HEK293 (cell line): Measurements from ENCODE around the gene RAB6A.

Source experiments
- BCL6B ChIP-seq: fragments of 450-650 bp; formaldehyde crosslinking; IDR thresholded peaks from 2 replicates; pipeline ENCODE4 v1.5.1; 2017; ENCODE audit warnings: missing biosample characterization, missing genetic modification characterization
- HOXD13 ChIP-seq: sonication (generic); formaldehyde crosslinking; IDR thresholded peaks from 2 replicates; pipeline ENCODE4 v1.8.0; 2022; ENCODE audit warnings: missing genetic modification reagents, borderline replicate concordance
- MEIS1 ChIP-seq: sonication (generic); formaldehyde crosslinking; IDR thresholded peaks from 2 replicates; pipeline ENCODE4 v1.8.1; 2022; ENCODE audit warnings: missing genetic modification reagents, mild to moderate bottlenecking, borderline replicate concordance
- OVOL3 ChIP-seq: fragments of 450-650 bp; formaldehyde crosslinking; IDR thresholded peaks from 2 replicates; pipeline ENCODE4 v1.5.1; 2016; ENCODE audit warnings: missing biosample characterization, missing genetic modification characterization
- PRDM6 ChIP-seq: fragments of 450-650 bp; formaldehyde crosslinking; IDR thresholded peaks from 2 replicates; pipeline ENCODE4 v1.5.1; 2017; ENCODE audit warnings: missing biosample characterization, missing genetic modification characterization
- SCRT2 ChIP-seq: fragments of 450-650 bp; formaldehyde crosslinking; IDR thresholded peaks from 2 replicates; pipeline ENCODE4 v1.5.1; 2016; ENCODE audit warnings: missing biosample characterization, missing genetic modification characterization
- YY2 ChIP-seq: fragments of 450-650 bp; formaldehyde crosslinking; IDR thresholded peaks from 2 replicates; pipeline ENCODE4 v1.5.1; 2016; ENCODE audit warnings: missing biosample characterization, missing genetic modification characterization
- ZBTB7A ChIP-seq: fragments of 450-650 bp; formaldehyde crosslinking; IDR thresholded peaks from 2 replicates; pipeline ENCODE4 v1.5.1; 2016; ENCODE audit warnings: low read depth, missing biosample characterization, missing genetic modification characterization
- ZNF214 ChIP-seq: fragments of 450-650 bp; formaldehyde crosslinking; IDR thresholded peaks from 2 replicates; pipeline ENCODE4 v1.5.1; 2017; ENCODE audit warnings: missing biosample characterization, mild to moderate bottlenecking, missing genetic modification characterization, borderline replicate concordance
- ZNF24 ChIP-seq: fragments of 450-650 bp; formaldehyde crosslinking; IDR thresholded peaks from 2 replicates; pipeline ENCODE4 v1.5.1; 2016; ENCODE audit warnings: missing biosample characterization, missing genetic modification characterization
- ZNF324 ChIP-seq: fragments of 450-650 bp; formaldehyde crosslinking; IDR thresholded peaks from 2 replicates; pipeline ENCODE4 v1.5.1; 2016; ENCODE audit warnings: missing biosample characterization, missing genetic modification characterization
- ZNF510 ChIP-seq: fragments of 450-650 bp; formaldehyde crosslinking; IDR thresholded peaks from 2 replicates; pipeline ENCODE4 v1.5.1; 2018; ENCODE audit warnings: mild to moderate bottlenecking, missing genetic modification characterization, missing biosample characterization; ENCODE audit not compliant: insufficient replicate concordance
- ZNF518A ChIP-seq: fragments of 450-650 bp; formaldehyde crosslinking; conservative IDR thresholded peaks from 2 replicates; pipeline ENCODE4 v1.5.1; 2016; ENCODE audit warnings: low read depth, missing biosample characterization, missing genetic modification characterization
- ZNF549 ChIP-seq: fragments of 450-650 bp; IDR thresholded peaks from 2 replicates; pipeline ENCODE4 v1.5.1; 2018; ENCODE audit warnings: missing biosample characterization, missing genetic modification characterization, mild to moderate bottlenecking, inconsistent platforms, moderate library complexity
- ZNF600 ChIP-seq: fragments of 450-650 bp; formaldehyde crosslinking; IDR thresholded peaks from 2 replicates; pipeline ENCODE4 v1.5.1; 2016; ENCODE audit warnings: missing biosample characterization, missing genetic modification characterization
- ZNF707 ChIP-seq: fragments of 450-650 bp; formaldehyde crosslinking; IDR thresholded peaks from 2 replicates; pipeline ENCODE4 v1.5.1; 2016; ENCODE audit warnings: missing biosample characterization, missing genetic modification characterization
- ZNF747 ChIP-seq: fragments of 450-650 bp; formaldehyde crosslinking; IDR thresholded peaks from 2 replicates; pipeline ENCODE4 v1.5.1; 2016; ENCODE audit warnings: missing biosample characterization, missing genetic modification characterization
- ZSCAN23 ChIP-seq: fragments of 450-650 bp; formaldehyde crosslinking; IDR thresholded peaks from 2 replicates; pipeline ENCODE4 v1.5.1; 2016; ENCODE audit warnings: missing biosample characterization, missing genetic modification characterization
- TF ChIP-seq, protein P1 (sequence below): fragments of 450-650 bp; formaldehyde crosslinking; IDR thresholded peaks from 2 replicates; pipeline ENCODE4 v1.5.1; 2016; ENCODE audit warnings: missing biosample characterization, missing genetic modification characterization
- TF ChIP-seq, protein P2 (sequence below): fragments of 450-650 bp; formaldehyde crosslinking; IDR thresholded peaks from 2 replicates; pipeline ENCODE4 v1.5.1; 2016; ENCODE audit warnings: missing biosample characterization, missing genetic modification characterization
- TF ChIP-seq, protein P3 (sequence below): fragments of 450-650 bp; formaldehyde crosslinking; IDR thresholded peaks from 2 replicates; pipeline ENCODE4 v1.5.1; 2016; ENCODE audit warnings: missing biosample characterization, missing genetic modification characterization

Gene RAB6A

GRCh38 chr11:73779084-73779902 lies 18.4 kb upstream of the RAB6A start (continued):
- TF ChIP-seq MEIS1 (CRISPR knock-in tag) (no peak), ZSCAN23 (tag by site-specific recombination) (no peak), ZNF549 (tag by site-specific recombination) (no peak), YY2 (tag by site-specific recombination) (peak; percentile 91), ZNF600 (tag by site-specific recombination) (peak; percentile 99), ZNF707 (tag by site-specific recombination) (no peak), ZBTB7A (no peak), ZNF214 (tag by site-specific recombination) (no peak), ZNF747 (tag by site-specific recombination) (no peak), BCL6B (tag by site-specific recombination) (no peak), ZNF510 (tag by site-specific recombination) (no peak), ZNF24 (tag by site-specific recombination) (no peak), PRDM6 (tag by site-specific recombination) (no peak), OVOL3 (tag by site-specific recombination) (no peak), ZNF324 (tag by site-specific recombination) (peak; percentile 59; the same call in 1 of the 2 replicates), HOXD13 (CRISPR knock-in tag) (no peak), ZNF518A (tag by site-specific recombination) (0 out of 2 replicates have a peak, but pooled peaks have one; percentile 35), SCRT2 (tag by site-specific recombination) (no peak)
- TF ChIP-seq, protein P1, sequence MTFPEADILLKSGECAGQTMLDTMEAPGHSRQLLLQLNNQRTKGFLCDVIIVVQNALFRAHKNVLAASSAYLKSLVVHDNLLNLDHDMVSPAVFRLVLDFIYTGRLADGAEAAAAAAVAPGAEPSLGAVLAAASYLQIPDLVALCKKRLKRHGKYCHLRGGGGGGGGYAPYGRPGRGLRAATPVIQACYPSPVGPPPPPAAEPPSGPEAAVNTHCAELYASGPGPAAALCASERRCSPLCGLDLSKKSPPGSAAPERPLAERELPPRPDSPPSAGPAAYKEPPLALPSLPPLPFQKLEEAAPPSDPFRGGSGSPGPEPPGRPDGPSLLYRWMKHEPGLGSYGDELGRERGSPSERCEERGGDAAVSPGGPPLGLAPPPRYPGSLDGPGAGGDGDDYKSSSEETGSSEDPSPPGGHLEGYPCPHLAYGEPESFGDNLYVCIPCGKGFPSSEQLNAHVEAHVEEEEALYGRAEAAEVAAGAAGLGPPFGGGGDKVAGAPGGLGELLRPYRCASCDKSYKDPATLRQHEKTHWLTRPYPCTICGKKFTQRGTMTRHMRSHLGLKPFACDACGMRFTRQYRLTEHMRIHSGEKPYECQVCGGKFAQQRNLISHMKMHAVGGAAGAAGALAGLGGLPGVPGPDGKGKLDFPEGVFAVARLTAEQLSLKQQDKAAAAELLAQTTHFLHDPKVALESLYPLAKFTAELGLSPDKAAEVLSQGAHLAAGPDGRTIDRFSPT (tag by site-specific recombination): no peak
- TF ChIP-seq, protein P2, sequence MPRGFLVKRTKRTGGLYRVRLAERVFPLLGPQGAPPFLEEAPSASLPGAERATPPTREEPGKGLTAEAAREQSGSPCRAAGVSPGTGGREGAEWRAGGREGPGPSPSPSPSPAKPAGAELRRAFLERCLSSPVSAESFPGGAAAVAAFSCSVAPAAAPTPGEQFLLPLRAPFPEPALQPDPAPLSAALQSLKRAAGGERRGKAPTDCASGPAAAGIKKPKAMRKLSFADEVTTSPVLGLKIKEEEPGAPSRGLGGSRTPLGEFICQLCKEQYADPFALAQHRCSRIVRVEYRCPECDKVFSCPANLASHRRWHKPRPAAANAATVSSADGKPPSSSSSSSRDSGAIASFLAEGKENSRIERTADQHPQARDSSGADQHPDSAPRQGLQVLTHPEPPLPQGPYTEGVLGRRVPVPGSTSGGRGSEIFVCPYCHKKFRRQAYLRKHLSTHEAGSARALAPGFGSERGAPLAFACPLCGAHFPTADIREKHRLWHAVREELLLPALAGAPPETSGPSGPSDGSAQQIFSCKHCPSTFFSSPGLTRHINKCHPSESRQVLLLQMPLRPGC (tag by site-specific recombination): no peak
- TF ChIP-seq, protein P3, sequence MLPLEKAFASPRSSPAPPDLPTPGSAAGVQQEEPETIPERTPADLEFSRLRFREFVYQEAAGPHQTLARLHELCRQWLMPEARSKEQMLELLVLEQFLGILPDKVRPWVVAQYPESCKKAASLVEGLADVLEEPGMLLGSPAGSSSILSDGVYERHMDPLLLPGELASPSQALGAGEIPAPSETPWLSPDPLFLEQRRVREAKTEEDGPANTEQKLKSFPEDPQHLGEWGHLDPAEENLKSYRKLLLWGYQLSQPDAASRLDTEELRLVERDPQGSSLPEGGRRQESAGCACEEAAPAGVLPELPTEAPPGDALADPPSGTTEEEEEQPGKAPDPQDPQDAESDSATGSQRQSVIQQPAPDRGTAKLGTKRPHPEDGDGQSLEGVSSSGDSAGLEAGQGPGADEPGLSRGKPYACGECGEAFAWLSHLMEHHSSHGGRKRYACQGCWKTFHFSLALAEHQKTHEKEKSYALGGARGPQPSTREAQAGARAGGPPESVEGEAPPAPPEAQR (tag by site-specific recombination): no peak
